ENCODE results near the gene SMCO1. TPM values are rescaled to one million over a fixed set of nuclear protein-coding genes. Genes with fewer than 3 reads are reported as not detected.

Gene SMCO1
- total and polyA plus RNA-seq, 2 experiments from 2014 or later: not detected

DNA sequence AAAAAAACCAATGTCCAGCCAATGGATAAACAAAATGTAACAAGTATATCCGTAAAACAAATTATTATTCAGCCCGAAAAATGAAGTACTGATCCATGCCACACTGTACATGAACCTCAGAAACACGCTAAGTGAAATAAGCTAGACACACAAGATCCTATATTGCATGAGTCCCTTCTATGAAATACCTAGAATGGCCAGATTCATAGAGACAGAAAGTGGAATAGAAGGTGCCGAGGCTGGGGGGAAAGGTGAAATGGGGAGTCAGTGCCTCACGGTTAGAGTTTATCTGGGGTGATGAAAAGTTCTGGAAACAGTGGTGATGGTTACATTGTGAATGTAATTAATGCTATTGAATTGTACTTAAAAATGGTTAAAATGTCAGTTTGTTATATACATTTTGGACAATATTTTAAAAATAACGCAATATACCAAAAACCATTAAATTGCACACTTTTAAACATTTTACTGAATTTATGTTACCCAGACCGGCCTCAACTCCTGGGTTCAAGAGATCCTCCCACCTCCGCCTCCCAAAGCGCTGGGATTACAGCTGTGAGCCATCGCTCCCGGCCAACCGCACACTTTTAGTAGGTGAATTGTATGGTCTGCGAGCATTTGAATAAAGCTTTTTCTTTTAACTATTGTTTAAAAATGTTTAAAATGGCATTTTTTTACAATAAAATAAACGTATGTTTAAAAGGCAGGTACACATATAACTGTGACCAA, 13.7 kb downstream of the SMCO1 start:
- no peaks in the 10 kb centered on the region for H3K9me3 ChIP-seq (ENCODE audit: low read depth)
- peak overlapping the region; percentile 34 for H2AFZ ChIP-seq
- peak overlapping the region; percentile 79 for H3K4me3 ChIP-seq
- no peak for TF ChIP-seq EZH2 (IDR thresholded peaks at IDR 0.05; ENCODE audit: borderline replicate concordance)
- no peak for TF ChIP-seq EZH2phosphoT487 (IDR thresholded peaks at IDR 0.05; ENCODE audit: low read depth, severe bottlenecking, unreplicated experiment)
- TF ChIP-seq, protein P1, sequence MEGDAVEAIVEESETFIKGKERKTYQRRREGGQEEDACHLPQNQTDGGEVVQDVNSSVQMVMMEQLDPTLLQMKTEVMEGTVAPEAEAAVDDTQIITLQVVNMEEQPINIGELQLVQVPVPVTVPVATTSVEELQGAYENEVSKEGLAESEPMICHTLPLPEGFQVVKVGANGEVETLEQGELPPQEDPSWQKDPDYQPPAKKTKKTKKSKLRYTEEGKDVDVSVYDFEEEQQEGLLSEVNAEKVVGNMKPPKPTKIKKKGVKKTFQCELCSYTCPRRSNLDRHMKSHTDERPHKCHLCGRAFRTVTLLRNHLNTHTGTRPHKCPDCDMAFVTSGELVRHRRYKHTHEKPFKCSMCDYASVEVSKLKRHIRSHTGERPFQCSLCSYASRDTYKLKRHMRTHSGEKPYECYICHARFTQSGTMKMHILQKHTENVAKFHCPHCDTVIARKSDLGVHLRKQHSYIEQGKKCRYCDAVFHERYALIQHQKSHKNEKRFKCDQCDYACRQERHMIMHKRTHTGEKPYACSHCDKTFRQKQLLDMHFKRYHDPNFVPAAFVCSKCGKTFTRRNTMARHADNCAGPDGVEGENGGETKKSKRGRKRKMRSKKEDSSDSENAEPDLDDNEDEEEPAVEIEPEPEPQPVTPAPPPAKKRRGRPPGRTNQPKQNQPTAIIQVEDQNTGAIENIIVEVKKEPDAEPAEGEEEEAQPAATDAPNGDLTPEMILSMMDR (IDR thresholded peaks at IDR 0.05; ENCODE audit: poor library complexity): no peak
- H3K27me3 ChIP-seq: no peaks in the 10 kb centered on the region
- H3K9me2 ChIP-seq (replicated peaks; ENCODE audit: insufficient read depth): no peaks in the 10 kb centered on the region
- peak overlapping the region; percentile 91 for H3K4me2 ChIP-seq
- no peak for DNase-seq (ENCODE audit: low spot score)
- WGBS (ENCODE audit: low lambda C conversion rate, missing lambda C conversion rate): 11% methylated on average over 14 of the region's 14 CpGs
- H3K79me2 ChIP-seq: peaks cover 60% of the 10 kb centered on the region
- peaks cover 16% of the 10 kb centered on the region for H4K20me1 ChIP-seq (ENCODE audit: insufficient read depth, poor library complexity, severe bottlenecking)
- H3K4me1 ChIP-seq (ENCODE audit: insufficient read depth): no peaks in the 10 kb centered on the region
- H3K36me3 ChIP-seq (replicated peaks; ENCODE audit: insufficient read depth, low read depth): no peaks in the 10 kb centered on the region
- peak overlapping the region; percentile 88 for H3K27ac ChIP-seq

DNA sequence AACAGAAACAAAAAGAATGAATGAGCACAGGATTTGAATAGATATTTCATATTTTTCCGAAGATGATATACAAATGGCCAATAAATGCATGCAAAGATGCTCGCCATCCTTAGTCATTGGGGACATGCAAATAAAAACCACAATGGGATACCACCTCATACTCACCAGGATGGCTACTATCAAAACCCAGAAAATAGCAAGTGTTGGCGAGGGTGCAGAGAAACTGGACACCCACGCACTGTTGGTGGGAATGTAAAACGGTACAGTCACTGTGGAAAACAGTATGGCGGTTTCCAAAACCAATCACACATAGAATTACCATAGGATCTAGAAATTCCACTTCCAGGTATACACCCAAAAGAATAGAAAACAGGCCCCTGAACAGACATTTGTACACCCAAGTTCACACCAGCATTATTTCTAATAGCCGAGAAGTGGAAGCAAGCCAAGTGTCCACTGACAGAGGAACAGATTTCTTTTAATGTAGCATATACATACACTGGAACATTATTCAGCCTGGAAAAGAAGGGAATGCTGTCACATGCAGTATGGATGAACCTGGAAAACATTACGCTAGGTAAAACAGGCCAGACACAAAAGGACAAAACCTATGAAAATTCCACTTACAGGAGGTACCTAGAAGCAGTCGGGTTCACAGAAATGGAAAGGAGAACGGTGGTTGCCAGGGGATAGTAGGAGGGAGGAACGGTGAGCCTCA, 15.2 kb downstream of the SMCO1 start:
- 70% methylated on average over 11 of the region's 11 CpGs for WGBS (ENCODE audit: low lambda C conversion rate, missing lambda C conversion rate)
- peaks cover 16% of the 10 kb centered on the region for H4K20me1 ChIP-seq (ENCODE audit: insufficient read depth, poor library complexity, severe bottlenecking)

DNA sequence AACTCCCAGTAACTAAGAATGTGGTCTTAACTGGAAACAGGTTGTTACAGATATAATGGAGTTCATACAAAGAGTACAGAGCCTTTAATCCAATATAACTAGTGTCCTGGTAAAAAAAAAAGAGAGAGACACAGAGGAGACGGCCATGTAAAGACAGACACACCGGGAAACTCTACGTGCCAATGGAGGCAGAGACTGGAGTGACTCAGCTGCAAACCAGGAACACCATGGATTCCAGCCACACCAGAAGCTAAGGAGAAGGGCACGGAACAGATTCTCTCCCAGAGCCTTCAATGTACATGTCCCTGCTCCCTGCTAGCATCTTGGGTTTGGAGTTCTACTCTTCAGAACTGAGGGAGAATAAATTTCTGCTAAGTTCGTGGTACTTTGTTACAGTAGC, 16.1 kb downstream of the SMCO1 start:
- H3K9me2 ChIP-seq (replicated peaks; ENCODE audit: insufficient read depth): no peaks in the 10 kb centered on the region
- no peak overlapping the region for H2AFZ ChIP-seq
- DNase-seq (ENCODE audit: low spot score): peak; percentile 11
- H3K9me3 ChIP-seq (ENCODE audit: low read depth): no peaks in the 10 kb centered on the region
- H3K36me3 ChIP-seq (replicated peaks; ENCODE audit: insufficient read depth, low read depth): no peaks in the 10 kb centered on the region
- WGBS (ENCODE audit: low lambda C conversion rate, missing lambda C conversion rate): 81% methylated on average over 5 of the region's 5 CpGs
- peak overlapping the region; percentile 91 for H3K4me2 ChIP-seq
- H3K27me3 ChIP-seq: no peaks in the 10 kb centered on the region
- H3K27ac ChIP-seq: peak overlapping the region; percentile 44
- H4K20me1 ChIP-seq (ENCODE audit: insufficient read depth, poor library complexity, severe bottlenecking): peaks cover 16% of the 10 kb centered on the region
- H3K4me3 ChIP-seq: no peak overlapping the region
- no peaks in the 10 kb centered on the region for H3K4me1 ChIP-seq (ENCODE audit: insufficient read depth)
- H3K79me2 ChIP-seq: peaks cover 84% of the 10 kb centered on the region
- TF ChIP-seq, protein P1 (IDR thresholded peaks at IDR 0.05; ENCODE audit: poor library complexity): no peak
- TF ChIP-seq EZH2 (IDR thresholded peaks at IDR 0.05; ENCODE audit: borderline replicate concordance) (no peak), EZH2phosphoT487 (IDR thresholded peaks at IDR 0.05; ENCODE audit: low read depth, severe bottlenecking, unreplicated experiment) (no peak)

More for the DNA sequence above, 15.2 kb downstream of the SMCO1 start:
- no peaks in the 10 kb centered on the region for H3K4me1 ChIP-seq (ENCODE audit: insufficient read depth)
- TF ChIP-seq, protein P1 (IDR thresholded peaks at IDR 0.05; ENCODE audit: poor library complexity): no peak
- TF ChIP-seq EZH2 (IDR thresholded peaks at IDR 0.05; ENCODE audit: borderline replicate concordance): no peak
- TF ChIP-seq EZH2phosphoT487 (IDR thresholded peaks at IDR 0.05; ENCODE audit: low read depth, severe bottlenecking, unreplicated experiment): no peak
- no peak for DNase-seq (ENCODE audit: low spot score)
- no peaks in the 10 kb centered on the region for H3K27me3 ChIP-seq
- H3K4me2 ChIP-seq: peak overlapping the region; percentile 91
- peak overlapping the region; percentile 65 for H3K27ac ChIP-seq
- H3K4me3 ChIP-seq: peak overlapping the region; percentile 37
- no peaks in the 10 kb centered on the region for H3K36me3 ChIP-seq (replicated peaks; ENCODE audit: insufficient read depth, low read depth)
- no peaks in the 10 kb centered on the region for H3K9me2 ChIP-seq (replicated peaks; ENCODE audit: insufficient read depth)
- H3K79me2 ChIP-seq: peaks cover 75% of the 10 kb centered on the region
- peak overlapping the region; percentile 57 for H2AFZ ChIP-seq
- no peaks in the 10 kb centered on the region for H3K9me3 ChIP-seq (ENCODE audit: low read depth)

Measured in hepatocyte (in vitro differentiated cells).